HG03558 (cell line): ENCODE data around the gene KRT79.

Source experiments
- ATAC-seq: cut with Tn5 transposase; IDR thresholded peaks from one replicate; pipeline ENCODE4 v1.9.1; 2021; ENCODE audit warnings: moderate number of reproducible peaks; ENCODE audit not compliant: unreplicated experiment; ENCODE audit errors: extremely low read depth

Gene KRT79

GRCh38 chr12:52809166-52809565, 24.9 kb downstream of the KRT79 start:
- no peak for ATAC-seq

- ATAC-seq = no peak
Observed at GRCh38 chr12:52808573-52809160, 25.4 kb downstream of the KRT79 start.

- no peak for ATAC-seq
Observed at GRCh38 chr12:52807544-52808470, 26.3 kb downstream of the KRT79 start.

DNA sequence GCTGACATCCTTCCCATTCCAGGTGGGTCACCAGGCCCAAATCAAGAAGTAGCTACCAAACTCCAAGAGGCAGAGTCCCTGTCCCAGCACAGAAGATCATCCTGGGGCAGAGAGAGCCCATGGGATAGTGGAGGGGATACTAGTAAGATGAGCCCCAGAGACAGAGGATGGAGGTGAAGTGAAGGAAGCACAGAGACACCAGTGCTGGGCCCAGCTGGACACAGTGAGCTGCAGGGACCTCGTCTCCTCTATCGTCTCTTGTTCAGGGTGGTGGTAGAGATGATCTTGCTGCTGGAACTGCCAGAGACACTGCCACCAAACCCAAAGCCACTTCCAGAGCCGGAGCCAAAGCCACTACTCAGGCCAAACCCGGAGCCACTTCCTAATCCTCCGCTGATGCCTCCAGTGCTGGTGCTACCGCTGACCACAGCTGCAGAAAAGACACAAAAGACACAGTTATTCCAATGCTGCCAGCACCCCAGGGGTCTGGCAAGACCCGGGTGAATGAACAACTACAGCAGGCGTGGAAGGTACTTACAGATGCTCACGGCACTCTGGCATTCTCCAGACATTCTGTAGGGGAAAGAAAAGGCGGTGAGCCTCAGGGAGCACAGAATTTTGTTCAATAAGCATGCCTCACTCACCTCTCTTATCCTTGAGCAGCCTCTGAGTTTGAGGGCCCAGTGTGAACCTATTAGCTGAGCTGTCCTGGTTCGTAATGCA, 27.1 kb downstream of the KRT79 start:
- ATAC-seq = no peak

DNA sequence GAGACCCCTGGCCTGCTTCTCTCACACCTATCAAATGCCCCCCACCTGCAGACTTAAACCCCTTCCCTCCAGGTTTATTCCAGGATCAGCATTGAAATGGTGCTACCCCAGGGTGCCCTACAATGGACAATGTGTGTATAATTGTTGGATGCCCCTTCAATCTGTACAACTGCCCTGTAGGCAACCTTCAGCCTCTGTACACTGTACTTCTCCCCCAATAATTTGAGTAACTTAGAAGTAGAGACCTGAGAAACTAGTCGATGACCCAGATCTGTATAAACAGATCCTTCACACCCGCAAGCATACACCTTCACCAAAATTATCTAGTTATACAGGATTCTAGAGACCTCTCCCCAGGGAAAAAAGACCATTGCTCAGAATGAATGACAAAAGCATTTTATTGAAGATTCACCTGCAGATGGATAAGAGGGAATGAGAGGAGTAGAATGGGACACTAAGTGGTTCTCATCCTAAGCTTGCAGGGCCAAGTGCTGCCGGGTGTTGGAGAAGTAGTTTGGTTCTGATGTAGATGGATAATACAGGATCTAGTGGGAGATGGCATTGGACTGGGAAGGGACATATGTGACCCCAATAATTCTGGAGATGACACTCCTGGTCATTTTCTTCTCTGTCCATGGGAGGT, 27.8 kb downstream of the KRT79 start:
- ATAC-seq = no peak

- ATAC-seq = no peak
Observed at GRCh38 chr12:52805739-52806138, 28.4 kb downstream of the KRT79 start.

- ATAC-seq = no peak
Observed at GRCh38 chr12:52805000-52805399, 29.1 kb downstream of the KRT79 start.

GRCh38 chr12:52802442-52802841, 31.7 kb downstream of the KRT79 start:
- ATAC-seq = no peak

DNA sequence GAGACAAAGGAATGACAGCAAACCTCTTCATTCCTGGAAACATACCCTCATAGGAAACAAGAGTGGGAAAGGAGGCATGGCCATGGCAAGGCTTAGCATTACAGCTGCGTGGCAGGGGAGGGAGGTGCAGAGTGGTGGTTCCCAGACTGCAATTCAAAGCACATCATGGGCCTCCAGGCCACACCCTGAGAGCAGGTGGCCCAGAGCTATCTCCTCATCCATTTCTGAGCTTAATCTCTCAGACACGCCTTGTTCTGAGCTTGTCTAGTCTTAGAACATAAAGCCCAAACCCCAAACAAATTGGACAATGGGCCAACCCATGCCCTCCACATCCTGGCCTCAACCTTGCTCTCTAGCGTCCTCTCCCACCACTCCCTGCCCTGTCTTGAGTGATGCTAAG, 32.3 kb downstream of the KRT79 start:
- no peak for ATAC-seq

DNA sequence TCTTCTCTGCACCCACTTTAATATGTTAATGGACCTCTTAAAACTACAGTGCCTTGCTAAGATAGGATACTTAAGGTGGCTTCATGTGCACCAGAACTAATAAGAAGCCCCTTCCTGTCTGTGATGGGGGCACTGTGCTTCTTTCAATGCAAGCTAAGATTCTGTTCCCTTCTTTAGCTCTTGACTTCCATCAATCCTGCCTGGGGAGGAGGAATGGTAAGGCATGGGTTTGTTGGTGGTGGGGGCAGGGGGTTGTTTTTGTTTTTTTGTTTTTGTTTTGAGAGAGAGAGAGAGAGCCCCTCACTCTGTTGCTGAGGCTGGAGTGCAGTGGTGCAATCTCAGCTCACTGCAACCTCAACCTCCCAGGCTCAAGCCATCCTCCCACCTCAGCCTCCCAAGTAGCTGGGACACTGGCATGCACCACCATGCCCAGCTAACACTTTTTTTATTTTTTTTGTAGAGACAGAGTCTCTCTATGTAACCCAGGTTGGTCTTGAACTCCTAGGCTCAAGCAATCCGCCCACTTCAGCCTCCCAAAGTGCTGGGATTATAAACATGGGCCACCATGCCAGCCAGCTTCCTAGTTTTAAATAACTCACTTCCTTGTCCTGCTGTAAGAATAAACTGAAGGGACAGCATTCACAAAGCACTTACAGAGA, 33.7 kb downstream of the KRT79 start:
- ATAC-seq = no peak

GRCh38 chr12:52799505-52800211, 34.5 kb downstream of the KRT79 start:
- no peak for ATAC-seq

GRCh38 chr12:52798671-52799504, 35.2 kb downstream of the KRT79 start:
- no peak for ATAC-seq

GRCh38 chr12:52798003-52798670, 36.0 kb downstream of the KRT79 start:
- no peak for ATAC-seq

- ATAC-seq = no peak
Observed at GRCh38 chr12:52797529-52797894, 36.6 kb downstream of the KRT79 start.

GRCh38 chr12:52796839-52797528, 37.1 kb downstream of the KRT79 start:
- ATAC-seq = no peak

DNA sequence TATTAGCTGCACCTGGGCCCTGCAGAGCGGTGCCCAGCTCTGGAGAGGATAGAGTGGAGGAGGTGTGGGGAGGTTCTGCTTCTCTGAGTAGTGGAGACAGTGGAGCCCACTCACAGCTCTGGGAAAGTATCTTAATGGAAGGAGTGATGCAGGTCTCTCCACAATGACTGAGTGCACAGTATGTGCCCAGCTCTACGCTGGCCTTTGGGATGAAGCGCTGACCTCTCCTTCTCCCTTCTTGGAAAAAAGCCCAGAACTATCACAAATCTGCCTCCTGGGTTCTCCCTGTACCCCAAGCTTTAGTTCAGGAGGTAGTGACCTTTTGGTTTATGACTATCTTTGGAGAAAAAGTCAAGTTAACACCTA, 37.7 kb downstream of the KRT79 start:
- ATAC-seq = no peak

- ATAC-seq = no peak
Observed at GRCh38 chr12:52795694-52796428, 38.2 kb downstream of the KRT79 start, which contains the start of gene KRT3. Gene KRT3, minus strand, starts transcription at chr12:52796117. Its CDS starts 75 bp downstream, at chr12:52796042.
